CD14-positive monocyte (primary cell): ENCODE measurements around the gene NRSN2. TPM values are rescaled to one million over a fixed set of nuclear protein-coding genes. Genes with fewer than 3 reads are reported as not detected.
A peak's percentile ranks its signal among the peaks of the same experiment; 100 is the strongest.

Experiments
- DNase-seq, 3 donors: peaks; one replicate each; pipeline ENCODE4 v3.0.0-alpha.2; 2011 to 2022
- H2AFZ ChIP-seq: 2 replicates; pipeline ENCODE4 v1.6.0; 2012; ENCODE audit warnings: mild to moderate bottlenecking, low read depth, low read length, inconsistent platforms; ENCODE audit not compliant: insufficient read depth, poor library complexity, severe bottlenecking
- H3K27ac ChIP-seq, 2 donors: 1 replicate in 1 of 2; 2 replicates in 1 of 2; pipeline ENCODE4 v1.5.1; 2012 to 2013; ENCODE audit warnings: low read length in 2 of 2, control low read depth in 1 of 2, inconsistent platforms in 1 of 2, low read depth in 1 of 2, mild to moderate bottlenecking in 1 of 2
- H3K27me3 ChIP-seq, 2 donors: one replicate each; pipeline versions ENCODE4 v1.6.0 to v1.6.1; 2011 to 2013; ENCODE audit warnings: low read length in 2 of 2; ENCODE audit not compliant: control insufficient read depth in 2 of 2, insufficient read depth in 2 of 2
- H3K36me3 ChIP-seq, 2 donors: replicated peaks in 1 of 2; 1 replicate in 1 of 2; 2 replicates in 1 of 2; pipeline versions ENCODE4 v1.5.1 to v1.6.1; 2012 to 2013; ENCODE audit warnings: low read length in 2 of 2, control low read depth in 1 of 2, inconsistent platforms in 1 of 2, mild to moderate bottlenecking in 1 of 2; ENCODE audit not compliant: insufficient read depth in 2 of 2, control insufficient read depth in 1 of 2
- H3K4me1 ChIP-seq, 2 donors: 1 replicate in 1 of 2; 2 replicates in 1 of 2; pipeline versions ENCODE4 v1.5.1 to v1.6.1; 2012 to 2013; ENCODE audit warnings: low read length in 2 of 2, control low read depth in 1 of 2, inconsistent platforms in 1 of 2, mild to moderate bottlenecking in 1 of 2, moderate library complexity in 1 of 2; ENCODE audit not compliant: insufficient read depth in 2 of 2, control insufficient read depth in 1 of 2
- H3K4me2 ChIP-seq: replicated peaks from 2 replicates; pipeline ENCODE3; 2012; ENCODE audit warnings: low read length, moderate library complexity, mild to moderate bottlenecking; ENCODE audit not compliant: poor library complexity, severe bottlenecking; ENCODE audit errors: extremely low read depth
- H3K4me3 ChIP-seq, 3 experiments: fragments of 200-600 bp in 1 of 3; sonication (generic) in 1 of 3; replicated peaks in 1 of 3; 1 replicate in 2 of 3; 2 replicates in 1 of 3; pipeline ENCODE4 v1.5.1; 2011 to 2013; ENCODE audit warnings: low read length in 3 of 3, mild to moderate bottlenecking in 3 of 3, control low read depth in 2 of 3, low read depth in 2 of 3, inconsistent platforms in 1 of 3, moderate library complexity in 1 of 3
- H3K79me2 ChIP-seq: 2 replicates; pipeline ENCODE4 v1.6.0; 2012; ENCODE audit warnings: mild to moderate bottlenecking, control low read depth, inconsistent platforms, low read length, moderate library complexity; ENCODE audit not compliant: insufficient read depth
- H3K9ac ChIP-seq: 2 replicates; pipeline ENCODE4 v1.6.0; 2017; ENCODE audit warnings: low read length, mild to moderate bottlenecking; ENCODE audit not compliant: insufficient read depth, poor library complexity, severe bottlenecking
- H3K9me3 ChIP-seq, 2 donors: replicated peaks in 1 of 2; 1 replicate in 1 of 2; 2 replicates in 1 of 2; pipeline versions ENCODE4 v1.5.1 to v1.6.1; 2012 to 2013; ENCODE audit warnings: low read length in 2 of 2, control low read depth in 1 of 2; ENCODE audit not compliant: control insufficient read depth in 1 of 2, insufficient read depth in 1 of 2
- H4K20me1 ChIP-seq: 2 replicates; pipeline ENCODE4 v1.6.0; 2012; ENCODE audit warnings: mild to moderate bottlenecking, low read length, control low read depth, moderate library complexity; ENCODE audit not compliant: insufficient read depth
- H3K27ac Mint-ChIP-seq, 7 donors: one replicate each; pipeline ENCODE4 v1.8.0; 2020; ENCODE audit warnings: mild to moderate bottlenecking in 7 of 7, mixed read lengths in 7 of 7, moderate library complexity in 6 of 7, inconsistent platforms in 2 of 7
- H3K27me3 Mint-ChIP-seq, 3 donors: one replicate each; pipeline ENCODE4 v1.8.0; 2021 to 2022; ENCODE audit warnings: low read depth in 3 of 3, mild to moderate bottlenecking in 3 of 3, mixed read lengths in 3 of 3, moderate library complexity in 3 of 3, inconsistent platforms in 1 of 3
- H3K36me3 Mint-ChIP-seq, 2 donors: one replicate each; pipeline ENCODE4 v1.8.0; 2020; ENCODE audit warnings: mixed read lengths in 2 of 2, inconsistent platforms in 1 of 2, mild to moderate bottlenecking in 1 of 2
- H3K4me1 Mint-ChIP-seq: one replicate; pipeline ENCODE4 v1.8.0; 2020; ENCODE audit warnings: mild to moderate bottlenecking, mixed read lengths
- H3K4me3 Mint-ChIP-seq, 2 donors: one replicate each; pipeline ENCODE4 v1.8.0; 2020; ENCODE audit warnings: mild to moderate bottlenecking in 2 of 2, mixed read lengths in 2 of 2, moderate library complexity in 1 of 2
- H3K9me3 Mint-ChIP-seq, 7 donors: one replicate each; pipeline ENCODE4 v1.8.0; 2020 to 2022; ENCODE audit warnings: mixed read lengths in 7 of 7, mild to moderate bottlenecking in 6 of 7, moderate library complexity in 6 of 7, inconsistent platforms in 2 of 7
- CTCF ChIP-seq: fragments of 200-600 bp; IDR thresholded peaks from one replicate; pipeline ENCODE4 v1.8.0; 2022; ENCODE audit warnings: antibody characterized with exemption, mild to moderate bottlenecking
- WGBS: methylation state at CpG from one replicate; pipeline ENCODE4 v1.1.5; 2013; ENCODE audit warnings: missing lambda C conversion rate; ENCODE audit not compliant: insufficient coverage; 5-methylcytosine and 5-hydroxymethylcytosine counted together
- intact Hi-C, 2 donors: fragments of 100-400 bp; cut with micrococcal nuclease; formaldehyde crosslinking; loops; one replicate each; pipeline versions ENCODE4 v1.15.0 to v1.15.1; 2023
- polyA plus RNA-seq, 3 donors: library from polyadenylated mRNA; depleted of rRNA in 1 of 3; unstranded in 2 of 3; stranded (reverse) in 1 of 3; fragments of 300-500 nt in 2 of 3; fragments of >200 nt in 1 of 3; fragmentation: Illumina TruSeq in 2 of 3; gene quantifications; 1 replicate in 2 of 3; 2 replicates in 1 of 3; pipeline ENCODE4 v1.2.3, GENCODE V29; 2012 to 2021

NRSN2 gene
- polyA plus RNA-seq, 3 donors, result 0.09 to 0.73 (median 0.56) TPM

- WGBS, result 100% methylated on average over 2 of the region's 9 CpGs
These were observed 775 bp upstream of the NRSN2 start for GRCh38 chr20:346033-346639.

GRCh38 chr20:347317-347639, 367 bp downstream of the NRSN2 start:
- peak overlapping the region in 1 of 7 donors; percentile 28 for H3K27ac Mint-ChIP-seq
- no peaks in the 10 kb centered on the region for H4K20me1 ChIP-seq

More at GRCh38 chr20:346033-346639, 775 bp upstream of the NRSN2 start:
- H3K9me3 ChIP-seq, result peaks cover 8 to 16% of the 10 kb centered on the region in 2 donors
- Mint-ChIP-seq H3K4me3 (peak overlapping the region; percentile 89 to 99), H3K9me3 (peaks cover 6 to 20% (median 17%) of the 10 kb centered on the region in 7 donors), H3K27me3 (peaks cover 4 to 18% (median 10%) of the 10 kb centered on the region in 3 donors), H3K27ac (peak overlapping the region in 4 of 7 donors; percentile 24 to 73 (median 42)), H3K36me3 (peaks cover 0 to 3% of the 10 kb centered on the region in 2 donors), H3K4me1 (peaks cover 16% of the 10 kb centered on the region)
- no peaks in the 10 kb centered on the region for H3K79me2 ChIP-seq
- no peak for TF ChIP-seq CTCF
- DNase-seq, result no peak
- H3K4me2 ChIP-seq, result peak overlapping the region; percentile 99
- no peaks in the 10 kb centered on the region for H3K36me3 ChIP-seq
- no peak overlapping the region for H2AFZ ChIP-seq
- H3K4me3 ChIP-seq, result no peak overlapping the region
- H4K20me1 ChIP-seq, result no peaks in the 10 kb centered on the region
- H3K27me3 ChIP-seq, result peaks cover 0 to 9% of the 10 kb centered on the region in 2 donors
- H3K4me1 ChIP-seq, result peaks cover 16 to 23% of the 10 kb centered on the region in 2 donors
- no peak overlapping the region for H3K27ac ChIP-seq
- H3K9ac ChIP-seq, result no peak overlapping the region
- intact Hi-C loops, result no loop called here

More at GRCh38 chr20:347317-347639, 367 bp downstream of the NRSN2 start:
- Histone ChIP-seq H3K79me2 (no peaks in the 10 kb centered on the region), H3K27ac (no peak overlapping the region), H3K9ac (peak overlapping the region; percentile 69), H3K4me3 (peak overlapping the region; percentile 55 to 90 (median 87)), H2AFZ (peak overlapping the region; percentile 97), H3K27me3 (peaks cover 0 to 9% of the 10 kb centered on the region in 2 donors), H3K9me3 (peaks cover under 1 to 6% of the 10 kb centered on the region in 2 donors), H3K36me3 (no peaks in the 10 kb centered on the region), H3K4me2 (peak overlapping the region; percentile 99), H3K4me1 (peaks cover 16 to 23% of the 10 kb centered on the region in 2 donors)
- Mint-ChIP-seq H3K4me3 (peak overlapping the region; percentile 89 to 99), H3K27me3 (peaks cover 4 to 18% (median 10%) of the 10 kb centered on the region in 3 donors), H3K9me3 (peaks cover 1 to 9% (median 5%) of the 10 kb centered on the region in 7 donors), H3K4me1 (peaks cover 16% of the 10 kb centered on the region), H3K36me3 (no peaks in the 10 kb centered on the region)
- WGBS, result 0% methylated on average over 6 of the region's 19 CpGs
- intact Hi-C loops, result no loop called here
- TF ChIP-seq CTCF, result no peak
- DNase-seq, result no peak
